ENCODE measurements around the gene PABPN1L.

Gene PABPN1L

DNA sequence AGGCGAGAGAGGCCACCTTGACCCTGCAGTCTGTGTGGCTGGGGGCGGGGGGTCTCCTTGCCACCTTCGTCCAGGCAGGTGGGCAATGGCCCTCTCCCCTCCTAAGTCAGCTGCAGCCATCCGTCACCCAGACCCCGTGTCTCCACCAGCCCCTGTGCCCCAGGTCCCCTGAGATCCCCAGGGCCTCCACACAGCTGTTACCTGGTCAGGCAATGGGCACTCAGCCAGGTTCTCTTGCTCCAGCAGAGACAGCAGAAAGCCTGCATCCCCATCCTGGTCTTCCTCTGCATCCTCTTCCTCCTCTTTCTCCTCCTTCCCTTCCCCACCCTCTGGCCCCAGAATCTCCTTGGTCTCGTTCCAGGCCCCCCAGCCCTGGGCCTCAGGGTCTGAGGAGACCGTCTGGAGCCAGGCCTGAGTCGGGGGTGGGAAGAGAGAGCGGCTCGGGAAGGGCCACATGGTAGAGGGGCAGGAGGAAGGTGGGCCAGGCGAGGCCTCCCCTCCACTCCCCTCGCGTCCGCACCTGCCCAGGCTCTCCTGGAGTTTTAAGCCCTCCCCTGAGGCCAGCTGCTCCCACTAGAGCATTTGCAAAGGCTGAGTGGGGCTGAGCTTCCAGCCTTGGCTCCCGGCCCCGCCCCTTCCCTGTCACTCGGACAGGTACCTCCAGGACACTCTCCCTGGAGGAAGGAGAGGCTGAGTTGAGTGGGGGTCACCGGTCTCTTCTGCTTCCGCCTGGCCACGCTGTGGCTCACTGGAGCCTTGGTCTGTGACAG lies at the start of gene PABPN1L:
PABPN1L (minus strand) TSS at position 510 of the 770 bp plus-strand sequence; CDS start at position 456, 54 bp downstream.
- no peak for DNase-seq

- DNase-seq, result no peak
Measured at GRCh38 chr16:88915639-88916327, 49.3 kb upstream of the PABPN1L start.

DNA sequence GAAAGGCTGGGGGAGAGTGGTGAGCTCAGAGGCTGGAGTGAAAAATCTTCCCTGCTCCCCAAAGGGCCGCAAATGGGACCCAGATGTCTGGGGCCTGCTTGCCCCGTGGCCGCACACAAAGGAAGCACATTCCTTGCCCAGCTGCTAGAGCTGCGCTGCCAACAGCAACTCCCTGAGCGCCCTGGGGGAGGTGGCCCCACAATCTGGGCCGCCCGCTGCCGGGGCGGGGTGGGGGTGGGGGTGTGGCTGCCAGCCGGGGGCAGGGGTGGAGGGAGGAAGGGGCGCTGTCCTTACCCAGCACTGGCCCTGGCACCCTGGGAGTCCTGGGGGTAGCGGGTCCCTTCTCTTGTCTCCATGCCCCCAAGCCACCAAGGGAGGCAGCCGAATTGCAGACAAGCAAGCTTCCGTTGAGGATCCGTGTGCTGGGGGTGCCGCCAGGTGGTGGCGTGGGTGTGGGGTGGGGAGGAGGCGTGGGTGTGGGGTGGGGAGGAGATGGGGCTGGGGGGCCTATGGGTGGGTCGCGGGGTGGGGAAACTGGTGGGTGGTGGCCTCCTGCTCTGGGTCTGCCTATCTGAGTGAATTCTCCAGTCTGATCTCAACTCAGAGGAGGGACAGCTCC lies 48.4 kb upstream of the PABPN1L start:
- no peak for DNase-seq

DNA sequence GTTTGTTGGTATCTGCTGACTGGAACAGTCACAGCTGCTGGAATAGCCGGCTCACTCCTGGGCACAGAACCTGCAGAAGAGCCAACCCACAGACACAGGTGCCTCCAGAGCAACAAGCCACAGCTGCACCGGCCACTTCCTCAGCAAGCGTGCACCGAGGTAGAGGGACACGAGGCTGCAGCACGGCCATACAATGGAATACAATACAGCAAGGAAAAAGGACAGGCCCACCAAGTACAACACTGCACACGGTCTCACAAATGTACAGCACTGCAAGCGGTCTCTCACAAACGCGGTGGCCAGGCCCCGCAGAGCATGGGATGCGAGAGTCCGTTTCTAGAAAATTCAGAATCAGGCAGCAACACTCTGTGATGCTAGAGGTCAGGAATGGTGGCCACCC lies 47.4 kb upstream of the PABPN1L start:
- no peak for DNase-seq

DNA sequence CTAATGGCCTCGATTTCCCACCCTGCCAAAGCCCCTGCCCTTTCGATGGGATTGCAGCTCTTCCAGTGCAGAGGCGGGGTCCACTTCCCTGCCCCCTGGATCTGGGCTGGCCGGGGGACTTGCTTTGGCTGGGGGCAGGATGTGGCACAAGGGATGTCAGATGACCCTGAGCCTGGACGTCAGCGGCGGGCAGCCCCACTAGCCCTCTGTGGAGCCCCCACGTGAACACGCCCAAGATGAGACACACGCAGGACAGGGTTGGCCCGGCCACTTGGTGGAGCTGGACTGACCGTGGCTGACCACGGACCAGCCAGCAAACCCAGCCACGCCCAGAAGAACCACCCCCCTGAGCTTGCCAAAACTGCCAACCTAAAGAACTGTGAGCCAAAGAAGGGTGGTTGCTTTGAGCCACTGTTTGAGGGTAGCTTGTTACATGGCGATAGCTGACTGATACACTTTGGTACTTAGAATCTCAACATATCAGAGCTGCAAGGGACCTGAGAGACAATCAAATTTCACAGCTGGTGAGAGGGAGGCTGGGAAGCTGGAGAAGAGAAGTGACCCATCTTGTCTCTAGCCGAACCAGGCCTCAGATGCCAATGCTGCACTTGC lies 46.6 kb upstream of the PABPN1L start:
- DNase-seq, result no peak

DNA sequence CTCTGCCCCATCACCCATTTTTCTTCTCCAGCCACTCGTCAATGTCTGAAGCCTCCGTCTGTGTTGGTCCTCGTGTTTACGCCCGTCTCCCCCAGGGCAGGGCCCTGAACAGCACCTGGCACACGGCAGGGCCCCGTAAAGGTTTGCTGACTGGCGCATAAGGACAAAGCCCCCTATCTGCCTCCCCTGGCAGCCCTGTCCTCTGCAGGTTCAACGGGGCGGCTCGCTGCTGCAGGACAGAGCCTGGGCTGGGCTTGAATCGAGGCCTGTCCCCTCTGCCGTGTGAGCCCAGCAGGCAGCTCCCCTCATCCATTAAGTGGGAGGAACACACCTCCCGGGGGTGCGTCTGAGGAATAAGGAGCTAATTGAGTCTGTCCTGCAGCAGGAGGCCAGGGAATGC lies 46.1 kb upstream of the PABPN1L start:
- DNase-seq, result no peak

DNA sequence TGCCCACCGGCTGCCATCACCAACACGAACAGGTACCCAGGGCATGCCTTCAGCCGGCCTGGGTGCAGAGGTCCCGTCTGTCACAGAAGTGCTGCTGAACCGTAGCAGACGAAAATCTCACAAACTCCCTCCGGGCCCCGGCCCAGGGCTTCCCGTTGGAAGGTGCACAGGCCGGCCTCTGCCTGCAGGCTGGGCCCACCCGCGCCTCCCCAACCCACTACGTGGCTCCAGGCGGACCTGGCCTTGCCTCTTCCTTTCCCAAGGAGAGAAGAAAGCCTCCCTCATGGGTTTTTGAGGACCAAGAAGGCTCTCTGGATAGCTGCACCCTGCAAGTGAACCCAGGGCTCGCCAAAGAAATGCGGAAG lies 45.5 kb upstream of the PABPN1L start:
- DNase-seq, result no peak

GRCh38 chr16:88911136-88911945 lies 44.9 kb upstream of the PABPN1L start:
- DNase-seq, result no peak

DNA sequence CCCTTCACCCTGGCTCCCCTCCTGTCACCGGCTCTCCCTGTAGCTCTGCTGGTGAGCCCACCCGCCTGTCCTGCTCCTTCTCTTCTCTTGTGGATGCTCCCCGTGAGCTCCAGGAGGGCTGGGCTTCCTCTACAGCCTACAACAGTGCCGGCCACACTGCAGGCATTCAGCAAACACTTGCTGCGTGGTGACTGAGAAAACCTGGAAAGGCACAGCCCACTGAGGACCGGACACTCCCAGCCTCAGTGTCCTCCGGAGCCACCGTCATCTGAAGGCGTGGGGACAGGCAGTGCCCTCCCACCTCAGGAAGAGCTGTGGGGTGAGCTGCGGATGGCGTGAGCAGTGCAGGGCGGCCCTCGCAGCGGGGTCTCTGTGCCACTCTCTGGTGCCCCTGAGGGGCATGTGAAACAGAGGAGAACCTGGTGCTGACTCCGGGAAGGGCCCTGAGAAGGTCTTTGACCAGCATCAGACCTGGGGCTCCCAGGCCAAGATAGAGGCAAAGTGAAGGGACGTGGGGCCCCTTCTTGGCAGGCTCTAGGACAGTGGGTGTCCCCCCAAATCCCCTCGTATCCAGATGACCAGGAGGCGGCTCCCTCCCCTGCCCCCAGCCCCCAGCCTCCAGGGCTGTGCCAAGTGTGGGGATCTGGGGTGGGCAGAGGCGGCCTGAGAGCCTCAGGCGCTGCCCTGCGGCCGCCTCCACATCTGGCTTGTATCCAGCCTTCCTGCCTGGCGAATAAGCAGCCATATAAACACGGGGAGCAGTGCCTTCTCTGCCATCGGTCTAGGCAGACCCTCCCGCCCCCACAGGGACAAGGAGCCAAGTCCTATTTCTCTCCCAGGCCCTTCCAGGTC lies 44.0 kb upstream of the PABPN1L start:
- DNase-seq, result no peak

DNA sequence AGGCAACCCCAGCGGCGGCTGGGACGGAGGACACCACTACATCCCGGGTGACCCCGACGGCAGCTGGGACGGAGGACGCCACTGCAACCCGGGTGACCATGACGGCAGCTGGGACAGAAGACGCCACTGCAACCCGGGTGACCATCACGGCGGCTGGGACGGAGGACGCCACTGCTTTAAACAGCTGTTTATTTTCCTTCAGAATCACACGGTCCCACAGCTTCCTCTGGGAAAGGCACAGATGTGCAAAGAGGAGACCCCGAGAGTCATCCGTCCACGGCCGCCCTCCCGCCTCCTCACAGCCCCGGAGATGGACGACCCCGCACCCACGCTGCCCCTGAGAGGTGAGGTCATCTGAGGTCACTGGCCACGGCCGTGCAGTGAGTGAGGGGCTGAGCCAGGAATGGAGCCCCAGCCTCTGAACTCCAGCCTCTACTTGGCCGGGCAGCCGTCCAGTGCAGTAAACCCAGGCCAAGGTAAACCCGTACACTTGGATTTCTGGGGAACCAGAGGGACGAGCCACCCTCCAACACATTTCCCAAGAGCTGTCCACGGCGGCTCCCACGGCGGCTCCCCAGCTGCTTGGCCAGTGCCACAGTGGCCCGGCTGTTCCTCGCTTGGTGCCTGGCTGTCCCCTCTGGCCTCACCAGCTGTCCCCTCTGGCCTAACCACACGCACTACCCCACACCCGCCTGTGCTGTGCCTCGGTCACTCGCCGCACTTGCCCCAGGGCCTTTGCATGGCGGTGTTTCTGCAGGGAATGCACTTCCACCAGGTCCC lies 43.2 kb upstream of the PABPN1L start:
- DNase-seq, result no peak

- no peak for DNase-seq
Measured at GRCh38 chr16:88908307-88908706, 41.8 kb upstream of the PABPN1L start.

GRCh38 chr16:88907768-88908167 lies 41.3 kb upstream of the PABPN1L start:
- DNase-seq, result no peak

GRCh38 chr16:88906535-88907105 lies 40.2 kb upstream of the PABPN1L start:
- no peak for DNase-seq

DNA sequence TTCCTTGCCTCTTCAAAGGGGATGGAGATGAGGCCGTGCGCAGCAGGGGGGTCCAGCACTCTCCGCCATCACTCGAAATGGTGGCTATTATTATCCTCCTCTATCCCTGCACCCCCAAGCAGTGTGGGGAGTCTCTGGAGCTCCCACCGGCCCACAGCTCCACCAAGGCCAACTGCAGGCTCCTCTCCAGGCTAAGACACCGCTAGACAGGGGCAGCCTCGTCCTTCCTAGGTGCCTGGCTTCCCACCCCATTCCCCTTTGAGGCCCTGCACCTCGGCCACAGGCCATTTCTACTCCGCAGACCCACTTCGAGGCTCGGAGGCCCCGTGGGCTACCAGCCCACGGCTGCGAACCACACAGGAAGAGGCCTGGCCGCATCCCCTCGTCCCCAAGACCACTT lies 39.6 kb upstream of the PABPN1L start:
- DNase-seq, result no peak

GRCh38 chr16:88905563-88905962 lies 39.1 kb upstream of the PABPN1L start:
- no peak for DNase-seq

- DNase-seq, result no peak
Measured at GRCh38 chr16:88904676-88905365, 38.4 kb upstream of the PABPN1L start.

DNA sequence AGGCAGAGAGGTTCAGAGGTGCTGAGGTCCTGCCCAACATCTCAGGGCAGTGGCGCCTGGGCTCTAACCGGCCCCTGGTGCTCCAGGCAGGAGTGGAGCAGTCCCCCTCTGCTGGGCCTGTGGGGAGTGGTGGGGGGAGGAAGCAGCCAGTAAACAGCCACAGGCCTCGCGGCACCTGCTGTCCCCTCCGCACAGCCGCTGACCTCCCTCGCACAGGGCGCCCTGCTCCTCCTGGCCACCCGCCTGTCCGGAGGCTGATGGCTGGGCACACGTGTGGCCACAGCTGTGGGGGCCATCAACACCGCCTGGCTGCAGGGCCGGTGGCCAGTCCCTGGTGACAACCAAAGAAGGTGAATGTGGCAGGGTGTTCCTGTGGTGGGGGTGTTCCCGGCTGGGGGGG lies 36.8 kb upstream of the PABPN1L start:
- DNase-seq, result no peak

DNA sequence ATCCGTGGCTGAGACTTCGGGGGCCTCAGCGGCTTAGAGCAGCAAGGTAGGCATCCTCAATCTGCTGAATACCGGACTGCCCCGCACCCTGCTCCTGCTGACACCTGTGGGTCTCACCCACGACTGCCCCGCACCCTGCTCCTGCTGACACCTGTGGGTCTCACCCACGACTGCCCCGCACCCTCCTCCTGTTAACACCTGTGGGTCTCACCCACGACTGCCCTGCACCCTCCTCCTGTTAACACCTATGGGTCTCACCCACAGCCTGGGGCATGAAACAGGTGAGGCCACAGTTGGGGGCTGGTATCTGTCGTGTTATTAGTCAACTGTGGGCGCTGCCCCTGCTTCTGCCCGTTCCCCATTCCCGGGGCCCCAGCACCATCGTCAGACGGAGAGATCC lies 36.3 kb upstream of the PABPN1L start:
- DNase-seq, result no peak

- no peak for DNase-seq
Measured at GRCh38 chr16:88901718-88902337, 35.4 kb upstream of the PABPN1L start.

All from hippocampal formation (tissue), 2 donors.